ENCODE results near the gene UQCRQ.

The UQCRQ gene

GRCh38 chr5:132916086-132916485, 49.6 kb downstream of the UQCRQ start:
- no peak for DNase-seq
